ENCODE data around the gene DBF4B.
"Not testable (repeated sequence)": the region's sequence is repeated elsewhere in the genome, so short reads cannot be mapped to it uniquely, and the experiment has no call there.

DBF4B gene

GRCh38 chr17:44708401-44709263, at the start of gene DBF4B:
DBF4B (plus strand) TSS chr17:44708665; CDS start chr17:44708821, 156 bp downstream.
- peak; percentile 64 to 83 (median 69) for DNase-seq (ENCODE audit: low read depth in 3 of 3)

GRCh38 chr17:44661835-44662234, 46.6 kb upstream of the DBF4B start:
- DNase-seq (ENCODE audit: low read depth in 3 of 3): no peak

- DNase-seq (ENCODE audit: low read depth in 3 of 3): no peak
Observed at GRCh38 chr17:44663095-44663494, 45.4 kb upstream of the DBF4B start.

- DNase-seq (ENCODE audit: low read depth in 3 of 3): no peak
Observed at GRCh38 chr17:44664867-44665266, 43.6 kb upstream of the DBF4B start.

- no peak for DNase-seq (ENCODE audit: low read depth in 3 of 3)
Observed at GRCh38 chr17:44666006-44666405, 42.5 kb upstream of the DBF4B start.

GRCh38 chr17:44672479-44673093, 35.9 kb upstream of the DBF4B start:
- no peak for DNase-seq (ENCODE audit: low read depth in 3 of 3)

- no peak for DNase-seq (ENCODE audit: low read depth in 3 of 3)
Observed at GRCh38 chr17:44673893-44674292, 34.6 kb upstream of the DBF4B start.

GRCh38 chr17:44677136-44677535, 31.3 kb upstream of the DBF4B start:
- DNase-seq (ENCODE audit: low read depth in 3 of 3): no peak

GRCh38 chr17:44683303-44683702, 25.2 kb upstream of the DBF4B start:
- not testable (repeated sequence) for DNase-seq (ENCODE audit: low read depth in 3 of 3)

- no peak for DNase-seq (ENCODE audit: low read depth in 3 of 3)
Observed at GRCh38 chr17:44687756-44688155, 20.7 kb upstream of the DBF4B start.

- DNase-seq (ENCODE audit: low read depth in 3 of 3): no peak
Observed at GRCh38 chr17:44688200-44688599, 20.3 kb upstream of the DBF4B start.

- DNase-seq (ENCODE audit: low read depth in 3 of 3): no peak
Observed at GRCh38 chr17:44688675-44689476, 19.6 kb upstream of the DBF4B start.

GRCh38 chr17:44689477-44690217, 18.8 kb upstream of the DBF4B start, which contains the start of gene CCDC43:
CCDC43 (minus strand) TSS chr17:44689776; CDS start chr17:44689753, 23 bp downstream.
- peak; percentile 81 to 92 (median 82) for DNase-seq (ENCODE audit: low read depth in 3 of 3)

- not testable (repeated sequence) for DNase-seq (ENCODE audit: low read depth in 3 of 3)
Observed at GRCh38 chr17:44690746-44691306, 17.6 kb upstream of the DBF4B start.

GRCh38 chr17:44693609-44694008, 14.9 kb upstream of the DBF4B start:
- no peak for DNase-seq (ENCODE audit: low read depth in 3 of 3)

GRCh38 chr17:44700288-44700687, 8.2 kb upstream of the DBF4B start:
- DNase-seq (ENCODE audit: low read depth in 3 of 3): not testable (repeated sequence)

GRCh38 chr17:44707755-44708400, 587 bp upstream of the DBF4B start:
- DNase-seq (ENCODE audit: low read depth in 3 of 3): no peak

- no peak for DNase-seq (ENCODE audit: low read depth in 3 of 3)
Observed at GRCh38 chr17:44719444-44719843, 11.0 kb downstream of the DBF4B start.

GRCh38 chr17:44722254-44722653, 13.8 kb downstream of the DBF4B start:
- no peak for DNase-seq (ENCODE audit: low read depth in 3 of 3)

GRCh38 chr17:44726121-44726520, 17.7 kb downstream of the DBF4B start:
- DNase-seq (ENCODE audit: low read depth in 3 of 3): not testable (repeated sequence)

- DNase-seq (ENCODE audit: low read depth in 3 of 3): no peak
Observed at GRCh38 chr17:44733753-44734152, 25.3 kb downstream of the DBF4B start.

Data from stimulated activated CD4-positive, alpha-beta T cell treated with anti-CD3 and anti-CD28 coated beads, TNF-alpha, amount 100 ng/mL, for 24 hours (primary cell).